Small intestine (tissue), 7 donors: Measurements from ENCODE around the gene PAK5. TPM values are rescaled to one million over a fixed set of nuclear protein-coding genes. Genes with fewer than 3 reads are reported as not detected.
A peak's percentile ranks its signal among the peaks of the same experiment; 100 is the strongest.

ENCODE experiments used
- DNase-seq, 2 donors: peaks; one replicate each; pipeline versions ENCODE4 v3.0.0 to v3.0.0-alpha.2; 2013
- FAIRE-seq: peaks from 2 replicates; lab custom pipeline; 2012; peaks lifted over from hg19 to GRCh38; lab: Jason Lieb, UNC
- H3K27ac ChIP-seq, 3 donors: one replicate each; pipeline ENCODE4 v1.5.1; 2013; ENCODE audit warnings: low read length in 2 of 3, mild to moderate bottlenecking in 2 of 3, control low read depth in 1 of 3, inconsistent platforms in 1 of 3, low read depth in 1 of 3, moderate library complexity in 1 of 3
- H3K27me3 ChIP-seq, 3 donors: one replicate each; pipeline ENCODE4 v1.6.1; 2013; ENCODE audit warnings: low read length in 3 of 3, inconsistent platforms in 1 of 3; ENCODE audit not compliant: control insufficient read depth in 3 of 3, insufficient read depth in 3 of 3
- H3K36me3 ChIP-seq, 3 donors: one replicate each; pipeline ENCODE4 v1.6.1; 2013; ENCODE audit warnings: low read length in 3 of 3, inconsistent platforms in 1 of 3, low read depth in 1 of 3, mild to moderate bottlenecking in 1 of 3, moderate library complexity in 1 of 3; ENCODE audit not compliant: control insufficient read depth in 3 of 3, insufficient read depth in 2 of 3
- H3K4me1 ChIP-seq, 3 donors: one replicate each; pipeline ENCODE4 v1.6.1; 2013; ENCODE audit warnings: low read length in 2 of 3, inconsistent platforms in 1 of 3, low read depth in 1 of 3, mild to moderate bottlenecking in 1 of 3, moderate library complexity in 1 of 3; ENCODE audit not compliant: control insufficient read depth in 3 of 3, insufficient read depth in 2 of 3
- H3K4me3 ChIP-seq, 3 donors: one replicate each; pipeline ENCODE4 v1.5.1; 2013; ENCODE audit warnings: low read length in 3 of 3, control low read depth in 1 of 3, inconsistent platforms in 1 of 3, low read depth in 1 of 3, mild to moderate bottlenecking in 1 of 3, moderate library complexity in 1 of 3
- H3K9me3 ChIP-seq, 2 donors: one replicate each; pipeline ENCODE4 v1.6.1; 2013; ENCODE audit warnings: low read depth in 1 of 2, low read length in 1 of 2; ENCODE audit not compliant: control insufficient read depth in 2 of 2, insufficient read depth in 1 of 2
- WGBS, 3 donors: extraction: QIAGEN DNeasy Blood & Tissue Kit; methylation state at CpG; one replicate each; pipeline ENCODE4 v1.1.7; 2013; 5-methylcytosine and 5-hydroxymethylcytosine counted together
- polyA plus RNA-seq, 4 donors: library from polyadenylated mRNA; stranded (reverse) in 3 of 4; unstranded in 1 of 4; fragments of 200-250 nt in 3 of 4; fragments of 120-200 nt in 1 of 4; gene quantifications; one replicate each; pipeline versions ENCODE4 v1.2.1 to v1.2.3, GENCODE V29; 2013
- donor health status: healthy with polysubstance abuse.
- donor health status: control.
- donor health status: control.
- donor health status: Bipolar disorder and iron deficiency.
- donor health status: healthy.

PAK5 gene
- polyA plus RNA-seq, 4 donors: 0.10 to 0.27 TPM; not detected in 2

DNA sequence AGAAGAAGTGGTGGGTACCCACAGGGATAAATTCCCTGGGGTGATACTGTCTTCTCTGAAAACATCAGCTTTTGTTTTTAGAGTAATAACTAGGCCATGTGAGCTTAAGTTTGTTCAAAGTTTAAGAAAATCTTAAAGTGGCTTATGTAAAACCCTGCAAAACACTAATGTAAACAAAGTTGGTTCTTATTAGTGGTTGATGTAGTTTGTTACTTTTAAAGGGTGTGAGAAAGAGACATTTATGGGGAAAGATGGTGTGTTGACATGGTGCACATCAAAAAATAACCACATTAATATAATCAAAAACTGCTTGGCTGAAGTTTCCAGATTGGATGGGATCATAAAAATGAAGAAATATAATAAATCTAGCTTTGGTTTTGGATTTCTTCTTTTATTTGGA, 204.5 kb downstream of the PAK5 start:
- FAIRE-seq: no peak
- H3K4me3 ChIP-seq: no peak overlapping the region
- H3K9me3 ChIP-seq: no peaks in the 10 kb centered on the region
- no peaks in the 10 kb centered on the region for H3K4me1 ChIP-seq
- no peaks in the 10 kb centered on the region for H3K36me3 ChIP-seq
- no peak overlapping the region for H3K27ac ChIP-seq
- DNase-seq: no peak
- peaks cover 0 to 2% (median 0%) of the 10 kb centered on the region in 3 donors for H3K27me3 ChIP-seq

DNA sequence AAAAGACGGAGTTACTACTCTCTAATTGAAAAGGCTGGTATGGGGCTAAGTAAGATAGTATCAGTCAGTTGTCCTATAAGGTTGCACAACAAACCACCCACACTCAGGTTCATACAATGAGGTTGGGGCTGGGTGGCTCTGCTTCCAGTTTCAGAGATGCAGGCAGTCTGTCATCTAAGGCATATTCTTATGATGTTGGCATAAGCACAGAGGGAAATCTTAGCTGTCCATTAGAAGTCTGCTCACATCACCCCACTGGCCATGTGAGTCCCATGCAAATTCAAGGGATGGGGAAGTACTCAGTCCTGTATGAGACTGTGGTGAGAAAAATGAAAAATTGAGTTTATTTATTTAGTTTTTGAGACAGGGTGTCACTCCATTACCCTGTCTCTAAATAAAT, 205.9 kb downstream of the PAK5 start:
- Histone ChIP-seq H3K4me3 (no peak overlapping the region), H3K4me1 (no peaks in the 10 kb centered on the region), H3K27ac (no peak overlapping the region), H3K9me3 (peaks cover 0 to 6% of the 10 kb centered on the region in 2 donors), H3K36me3 (no peaks in the 10 kb centered on the region), H3K27me3 (peaks cover 0 to 2% (median 0%) of the 10 kb centered on the region in 3 donors)
- 45 to 81% (median 50%) methylated on average over 1 of the region's 1 CpG for WGBS, 3 donors
- FAIRE-seq: no peak
- DNase-seq: no peak

DNA sequence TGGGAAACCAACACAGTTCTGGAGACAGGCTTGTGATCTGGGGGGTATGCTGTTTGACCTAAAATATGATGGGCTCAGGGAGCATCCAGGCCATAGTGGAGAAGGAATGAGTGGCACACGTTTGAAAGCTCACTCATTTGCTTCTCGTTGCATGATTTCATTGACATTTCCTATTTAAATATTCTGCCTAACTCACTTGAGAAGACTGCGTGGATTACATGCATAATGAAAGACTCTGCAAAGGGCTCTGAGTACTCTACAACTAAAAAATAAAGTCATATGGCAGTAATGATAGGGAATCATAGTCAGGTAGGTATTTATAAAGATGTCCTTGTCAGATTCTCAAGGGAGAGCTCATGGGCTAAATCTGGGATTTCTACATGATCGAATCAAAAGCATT, 206.6 kb downstream of the PAK5 start:
- Histone ChIP-seq H3K9me3 (peaks cover 0 to 6% of the 10 kb centered on the region in 2 donors), H3K27ac (no peak overlapping the region), H3K4me3 (no peak overlapping the region), H3K36me3 (no peaks in the 10 kb centered on the region), H3K27me3 (peaks cover 0 to 2% (median 0%) of the 10 kb centered on the region in 3 donors), H3K4me1 (no peaks in the 10 kb centered on the region)
- FAIRE-seq (no peak), DNase-seq (no peak)
- WGBS, 3 donors: 63 to 71% (median 69%) methylated on average over 4 of the region's 4 CpGs

DNA sequence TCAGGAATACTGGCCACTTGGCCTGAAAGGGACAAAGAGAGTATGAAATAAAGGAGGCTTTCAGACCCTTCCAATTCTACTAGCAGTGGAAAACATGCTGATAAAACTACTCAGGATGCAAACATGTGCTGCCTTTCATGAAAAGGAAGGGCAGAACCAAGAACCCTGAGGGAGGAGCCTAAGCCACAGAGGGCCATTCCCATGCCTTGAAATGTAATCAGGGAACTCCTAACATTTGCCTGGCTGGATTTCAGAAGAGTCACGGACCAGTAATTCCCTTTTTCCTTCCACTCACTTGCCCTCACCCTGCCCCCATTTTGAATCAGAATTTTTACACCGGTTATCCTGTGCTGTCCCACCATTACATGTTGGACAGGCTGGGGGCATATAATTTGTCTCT, 208.3 kb downstream of the PAK5 start:
- DNase-seq (no peak), FAIRE-seq (no peak)
- Histone ChIP-seq H3K36me3 (no peaks in the 10 kb centered on the region), H3K9me3 (peaks cover 0 to 6% of the 10 kb centered on the region in 2 donors), H3K27ac (no peak overlapping the region), H3K27me3 (no peaks in the 10 kb centered on the region), H3K4me1 (no peaks in the 10 kb centered on the region), H3K4me3 (no peak overlapping the region)
- WGBS, 3 donors: 58 to 74% (median 73%) methylated on average over 2 of the region's 2 CpGs

DNA sequence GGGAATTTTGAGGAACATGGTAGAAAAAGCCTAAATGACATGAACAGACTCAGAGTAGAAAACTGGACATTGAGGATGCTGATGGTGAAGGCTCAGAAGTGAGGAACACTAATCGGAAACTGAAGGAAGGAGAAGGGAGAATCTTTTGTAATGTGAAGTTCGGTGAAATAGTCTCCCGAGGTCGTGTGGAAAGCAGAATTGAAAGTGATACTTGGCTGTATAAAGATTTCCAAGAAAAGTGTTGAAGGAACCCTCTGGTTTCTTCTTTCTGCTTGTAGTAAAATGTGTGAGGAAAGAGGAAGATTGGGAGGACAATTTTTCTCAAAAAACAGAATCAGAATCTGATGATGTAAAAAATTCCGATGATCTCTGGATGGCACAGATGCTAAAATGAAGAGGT, 209.0 kb downstream of the PAK5 start:
- H3K27ac ChIP-seq: no peak overlapping the region
- H3K4me3 ChIP-seq: no peak overlapping the region
- no peaks in the 10 kb centered on the region for H3K4me1 ChIP-seq
- peaks cover 0 to 6% of the 10 kb centered on the region in 2 donors for H3K9me3 ChIP-seq
- H3K27me3 ChIP-seq: no peaks in the 10 kb centered on the region
- WGBS, 3 donors: 77 to 85% (median 77%) methylated on average over 5 of the region's 5 CpGs
- no peaks in the 10 kb centered on the region for H3K36me3 ChIP-seq
- DNase-seq (no peak), FAIRE-seq (no peak)

DNA sequence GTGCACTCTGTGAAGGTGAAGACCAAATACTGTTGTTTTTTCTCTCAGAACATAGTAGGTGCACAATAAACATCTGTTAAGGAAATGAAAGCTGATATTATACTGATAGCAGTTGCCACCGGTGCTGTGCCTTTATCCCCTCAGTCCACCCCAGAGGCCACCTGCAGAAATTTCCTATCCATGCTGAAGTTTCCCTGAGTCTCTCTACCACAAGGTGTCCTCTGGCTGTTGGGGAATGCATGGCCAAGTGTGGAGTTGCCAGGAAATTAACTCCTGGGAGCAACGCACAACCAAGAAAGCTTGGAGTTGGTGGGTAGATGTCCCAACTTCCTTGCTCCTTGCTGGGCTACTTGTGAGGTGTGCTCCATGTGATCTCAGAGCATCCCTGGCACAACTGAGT, 210.3 kb downstream of the PAK5 start:
- no peaks in the 10 kb centered on the region for H3K4me1 ChIP-seq
- H3K4me3 ChIP-seq: no peak overlapping the region
- no peak for DNase-seq
- peaks cover 0 to 6% of the 10 kb centered on the region in 2 donors for H3K9me3 ChIP-seq
- WGBS, 3 donors: 77 to 88% (median 80%) methylated on average over 2 of the region's 2 CpGs
- no peak overlapping the region for H3K27ac ChIP-seq
- FAIRE-seq: no peak
- H3K27me3 ChIP-seq: no peaks in the 10 kb centered on the region
- no peaks in the 10 kb centered on the region for H3K36me3 ChIP-seq

DNA sequence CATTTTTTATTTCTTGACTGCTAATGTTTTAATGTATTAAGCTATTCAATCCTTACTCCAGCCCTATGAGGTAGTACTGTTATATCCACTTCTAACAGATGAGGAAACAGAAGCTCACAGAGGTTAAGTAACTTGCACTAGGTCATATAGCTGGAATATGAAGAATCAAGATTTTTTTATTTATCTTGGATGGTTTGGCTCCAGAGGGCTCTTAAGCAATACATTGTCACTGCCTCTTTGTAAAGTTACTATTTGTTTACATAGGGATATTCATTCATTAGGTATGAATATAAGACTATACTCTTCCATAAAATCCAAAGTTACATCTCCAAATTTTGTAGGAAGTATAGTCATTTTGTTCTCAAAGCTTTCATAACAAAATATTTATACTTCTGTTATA, 210.7 kb downstream of the PAK5 start:
- Histone ChIP-seq H3K4me3 (no peak overlapping the region), H3K27me3 (no peaks in the 10 kb centered on the region), H3K27ac (no peak overlapping the region), H3K4me1 (no peaks in the 10 kb centered on the region), H3K36me3 (no peaks in the 10 kb centered on the region), H3K9me3 (peaks cover 0 to 6% of the 10 kb centered on the region in 2 donors)
- FAIRE-seq (no peak), DNase-seq (no peak)

DNA sequence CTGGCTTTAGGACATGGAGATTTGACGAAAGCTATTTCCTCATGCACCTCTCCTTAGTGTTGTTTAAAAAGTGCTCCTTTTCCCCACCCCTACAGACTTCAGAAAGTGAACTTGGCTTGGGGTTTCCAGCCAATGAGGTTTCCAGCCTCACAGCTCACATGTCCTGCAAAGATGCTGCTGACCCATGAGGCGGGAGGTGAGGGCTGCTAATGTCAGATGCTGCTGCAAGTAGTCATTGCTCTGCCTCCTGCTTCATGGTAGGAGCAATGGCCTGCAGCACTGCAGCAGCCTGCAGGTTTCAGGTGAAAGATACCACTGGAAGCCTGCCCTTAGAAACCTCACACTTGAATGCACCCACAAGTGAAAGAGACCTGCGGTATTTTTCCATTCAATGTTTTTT, 211.7 kb downstream of the PAK5 start:
- no peaks in the 10 kb centered on the region for H3K36me3 ChIP-seq
- H3K4me1 ChIP-seq: no peaks in the 10 kb centered on the region
- no peak overlapping the region for H3K27ac ChIP-seq
- WGBS, 3 donors: 66 to 85% (median 84%) methylated on average over 3 of the region's 3 CpGs
- H3K9me3 ChIP-seq: peaks cover 0 to 6% of the 10 kb centered on the region in 2 donors
- DNase-seq (no peak), FAIRE-seq (no peak)
- no peak overlapping the region for H3K4me3 ChIP-seq
- no peaks in the 10 kb centered on the region for H3K27me3 ChIP-seq

DNA sequence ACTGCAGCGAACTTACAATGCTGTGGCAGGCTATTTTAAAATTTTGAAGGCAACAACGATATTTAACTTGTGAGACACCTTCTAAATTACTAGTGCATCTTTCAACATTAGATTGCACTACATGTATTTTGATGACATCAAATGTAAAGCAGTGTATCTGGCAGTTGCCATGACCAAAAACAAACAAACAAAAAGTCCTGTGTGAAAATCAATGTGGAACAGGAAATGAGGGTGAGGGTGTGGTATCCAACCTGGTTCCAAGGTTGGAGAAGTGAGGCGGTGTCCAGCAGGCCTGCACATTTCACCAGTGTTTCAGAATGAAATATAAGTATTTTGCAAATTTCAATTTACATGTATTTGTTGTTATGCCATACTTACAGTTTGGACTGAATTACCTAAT, 212.5 kb downstream of the PAK5 start:
- Histone ChIP-seq H3K4me3 (no peak overlapping the region), H3K9me3 (peaks cover 0 to 6% of the 10 kb centered on the region in 2 donors), H3K27me3 (no peaks in the 10 kb centered on the region), H3K36me3 (no peaks in the 10 kb centered on the region), H3K27ac (no peak overlapping the region), H3K4me1 (no peaks in the 10 kb centered on the region)
- DNase-seq (peak; percentile 39 to 59), FAIRE-seq (no peak)
- WGBS, 3 donors: 53 to 63% (median 55%) methylated on average over 3 of the region's 3 CpGs
